ENCODE data around the gene RALGDS.

The RALGDS gene

DNA sequence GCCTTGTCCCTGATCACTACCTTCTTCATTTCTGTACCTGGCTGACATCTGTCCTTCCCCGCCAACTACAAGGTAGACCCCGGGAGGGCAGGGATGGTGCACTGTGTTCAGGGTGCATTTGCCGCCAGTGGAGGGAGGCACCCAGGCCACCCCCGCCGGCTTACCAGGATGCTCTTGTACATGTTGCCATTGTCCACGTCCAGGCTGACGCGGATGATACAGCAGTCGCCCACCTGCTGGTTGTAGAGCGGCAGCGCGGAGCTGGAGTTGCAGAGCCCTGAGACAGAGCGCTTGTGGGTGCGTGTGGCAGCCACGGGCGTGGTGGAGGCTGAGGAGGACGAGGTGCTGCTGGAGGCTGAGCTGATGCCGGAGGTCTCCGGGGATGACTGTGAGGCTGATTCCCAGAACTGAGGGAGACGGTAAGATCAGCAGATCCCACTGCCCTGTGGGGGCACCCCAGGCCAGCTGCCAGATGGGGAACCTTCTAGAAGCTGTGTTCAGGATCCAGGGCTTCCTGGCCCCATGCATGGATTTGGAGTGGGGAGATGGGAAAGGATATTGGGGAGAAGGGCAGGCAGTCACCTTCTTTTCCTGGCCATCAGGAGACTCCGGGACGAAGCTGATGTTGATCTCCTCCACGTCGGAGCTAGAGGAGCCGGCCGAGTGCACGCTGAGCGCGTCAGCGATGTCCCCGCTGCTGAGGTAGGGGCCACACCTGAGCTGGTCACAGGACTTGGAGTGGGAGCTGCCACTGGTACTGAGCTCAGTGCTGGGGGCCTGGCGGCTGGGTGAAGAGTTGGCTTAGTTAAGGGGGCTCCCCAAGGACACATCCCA, 19.5 kb downstream of the RALGDS start:
- ChIA-PET POLR2A (no interaction called here), CTCF (interaction anchor here (0.7 to 20.8 kb wide), 11 partner anchors 12 to 64 kb away, joined by 3 to 473 read pairs (median 7); partner anchors contain the start of gene CEL)
- DNase-seq (ENCODE audit: extremely low spot score): no peak
- TF ChIP-seq, protein P1, sequence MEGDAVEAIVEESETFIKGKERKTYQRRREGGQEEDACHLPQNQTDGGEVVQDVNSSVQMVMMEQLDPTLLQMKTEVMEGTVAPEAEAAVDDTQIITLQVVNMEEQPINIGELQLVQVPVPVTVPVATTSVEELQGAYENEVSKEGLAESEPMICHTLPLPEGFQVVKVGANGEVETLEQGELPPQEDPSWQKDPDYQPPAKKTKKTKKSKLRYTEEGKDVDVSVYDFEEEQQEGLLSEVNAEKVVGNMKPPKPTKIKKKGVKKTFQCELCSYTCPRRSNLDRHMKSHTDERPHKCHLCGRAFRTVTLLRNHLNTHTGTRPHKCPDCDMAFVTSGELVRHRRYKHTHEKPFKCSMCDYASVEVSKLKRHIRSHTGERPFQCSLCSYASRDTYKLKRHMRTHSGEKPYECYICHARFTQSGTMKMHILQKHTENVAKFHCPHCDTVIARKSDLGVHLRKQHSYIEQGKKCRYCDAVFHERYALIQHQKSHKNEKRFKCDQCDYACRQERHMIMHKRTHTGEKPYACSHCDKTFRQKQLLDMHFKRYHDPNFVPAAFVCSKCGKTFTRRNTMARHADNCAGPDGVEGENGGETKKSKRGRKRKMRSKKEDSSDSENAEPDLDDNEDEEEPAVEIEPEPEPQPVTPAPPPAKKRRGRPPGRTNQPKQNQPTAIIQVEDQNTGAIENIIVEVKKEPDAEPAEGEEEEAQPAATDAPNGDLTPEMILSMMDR (IDR thresholded peaks at IDR 0.05; ENCODE audit: control extremely low read depth, extremely low read depth, low read depth, missing control alignments): no peak

DNA sequence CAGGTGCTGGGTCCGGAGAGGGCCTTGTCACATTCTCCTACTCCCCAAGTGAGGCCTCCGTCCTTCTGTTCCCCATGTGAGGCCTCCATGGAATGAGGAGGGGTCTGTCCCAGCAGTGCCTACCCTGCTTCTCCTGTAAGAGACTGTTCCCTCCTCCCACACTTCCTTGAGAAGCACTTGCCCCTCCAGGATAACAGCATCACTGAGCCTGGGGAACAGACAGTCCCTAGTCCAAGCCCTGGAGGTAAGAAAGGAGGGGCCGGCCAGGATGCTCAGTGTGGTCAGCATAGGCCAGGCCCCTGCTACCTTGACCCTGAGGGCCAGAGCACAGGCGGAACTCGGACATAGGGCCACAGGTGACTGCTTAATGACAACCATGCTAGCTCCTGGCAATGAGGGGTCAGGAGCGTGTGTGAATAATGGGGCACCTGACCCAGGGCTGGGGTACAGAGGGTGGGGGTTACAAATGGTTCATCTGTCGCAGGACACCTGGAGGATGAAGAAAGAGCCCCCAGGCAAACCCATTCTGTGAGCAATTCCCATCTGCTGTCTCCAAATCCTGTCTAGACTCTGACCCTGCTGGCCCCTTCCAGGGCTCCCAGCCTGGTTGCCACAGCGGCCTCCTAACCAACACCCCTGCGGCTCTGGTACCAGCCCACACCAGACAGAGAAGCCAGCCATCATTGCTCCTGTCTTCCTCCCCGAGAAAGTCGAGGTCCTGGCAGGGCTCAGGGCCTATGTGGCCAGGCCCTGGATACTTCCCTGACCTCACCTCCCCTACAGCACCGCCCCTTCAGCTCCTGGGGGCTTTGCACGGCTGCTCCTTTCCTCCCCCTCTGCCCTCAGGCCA, 20.3 kb downstream of the RALGDS start:
- POLR2A ChIA-PET: no interaction called here
- CTCF ChIA-PET: interaction anchor here (1.5 to 20.8 kb wide), 6 partner anchors 11 to 60 kb away, joined by 3 to 473 read pairs (median 13); partner anchors contain the start of gene CEL

DNA sequence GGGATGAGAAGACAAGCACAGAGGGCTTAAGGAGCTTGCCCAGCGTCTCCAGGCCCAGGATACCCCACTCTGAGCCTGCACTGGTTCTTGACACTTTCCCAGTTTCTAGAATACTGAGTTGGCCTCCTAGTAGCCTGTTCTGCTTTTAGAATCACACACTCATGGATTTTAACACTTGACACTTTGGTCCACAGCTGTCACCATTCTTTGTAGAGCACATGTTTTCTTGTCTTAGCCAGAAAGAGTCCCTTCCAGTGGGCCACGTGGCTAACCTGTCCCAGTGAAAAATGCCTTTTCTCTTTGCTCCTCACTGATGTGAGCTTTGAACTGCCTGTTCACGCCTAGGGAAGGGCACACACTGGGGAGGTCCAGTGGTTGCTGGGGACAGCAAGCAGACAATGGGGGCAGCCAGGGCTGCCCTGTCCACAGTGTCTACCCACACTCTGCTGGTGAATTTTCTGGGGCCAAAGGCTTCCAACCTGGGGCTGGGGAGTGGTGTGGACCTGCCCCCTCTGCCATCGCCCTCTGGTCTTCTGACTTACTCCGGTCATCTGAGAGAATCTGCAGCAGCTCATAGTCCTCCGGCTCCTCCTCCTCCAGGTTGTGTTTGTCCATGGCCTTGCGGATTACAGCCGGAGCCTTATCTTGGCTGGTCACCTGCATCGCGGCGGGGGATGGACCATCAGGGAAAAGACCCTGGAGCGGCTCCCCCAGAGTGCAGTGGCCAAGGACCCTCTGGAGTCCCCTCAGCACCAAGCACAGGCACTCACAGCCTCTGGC, 21.1 kb downstream of the RALGDS start:
- TF ChIP-seq, protein P1 (IDR thresholded peaks at IDR 0.05; ENCODE audit: control extremely low read depth, extremely low read depth, low read depth, missing control alignments): no peak
- no peak for DNase-seq (ENCODE audit: extremely low spot score)
- ChIA-PET CTCF (interaction anchor here (1.5 to 4.2 kb wide), 5 partner anchors 10 to 59 kb away, joined by 3 to 56 read pairs (median 10); no protein-coding TSS in a partner anchor), POLR2A (no interaction called here)

More for the DNA sequence above, 20.3 kb downstream of the RALGDS start:
- DNase-seq (ENCODE audit: extremely low spot score): no peak
- TF ChIP-seq, protein P1 (IDR thresholded peaks at IDR 0.05; ENCODE audit: control extremely low read depth, extremely low read depth, low read depth, missing control alignments): no peak

DNA sequence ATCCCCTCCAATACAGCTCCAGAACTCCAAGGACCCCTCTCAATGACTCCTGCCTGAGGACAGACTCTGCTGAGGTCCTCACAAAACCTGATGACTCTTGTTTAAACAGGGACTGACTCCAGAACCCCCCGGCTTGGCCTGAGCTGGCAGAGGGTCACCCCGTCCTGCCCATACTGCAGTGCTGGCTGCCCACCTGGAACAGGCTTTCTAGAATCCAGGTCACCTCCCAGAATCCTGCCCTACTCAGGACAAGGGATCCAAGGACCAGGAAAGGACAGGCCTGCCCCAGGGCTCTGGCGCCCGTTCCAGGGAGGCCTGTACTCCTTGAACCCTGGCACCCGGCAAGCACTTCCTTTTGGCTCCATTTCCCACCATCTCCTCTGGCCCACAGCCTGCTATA, 22.2 kb downstream of the RALGDS start:
- POLR2A ChIA-PET: no interaction called here
- DNase-seq (ENCODE audit: extremely low spot score): no peak
- CTCF ChIA-PET: interaction anchor here (1.0 to 3.1 kb wide), 3 partner anchors 46 to 58 kb away, joined by 3 to 22 read pairs (median 10); no protein-coding TSS in a partner anchor
- TF ChIP-seq, protein P1 (IDR thresholded peaks at IDR 0.05; ENCODE audit: control extremely low read depth, extremely low read depth, low read depth, missing control alignments): no peak

DNA sequence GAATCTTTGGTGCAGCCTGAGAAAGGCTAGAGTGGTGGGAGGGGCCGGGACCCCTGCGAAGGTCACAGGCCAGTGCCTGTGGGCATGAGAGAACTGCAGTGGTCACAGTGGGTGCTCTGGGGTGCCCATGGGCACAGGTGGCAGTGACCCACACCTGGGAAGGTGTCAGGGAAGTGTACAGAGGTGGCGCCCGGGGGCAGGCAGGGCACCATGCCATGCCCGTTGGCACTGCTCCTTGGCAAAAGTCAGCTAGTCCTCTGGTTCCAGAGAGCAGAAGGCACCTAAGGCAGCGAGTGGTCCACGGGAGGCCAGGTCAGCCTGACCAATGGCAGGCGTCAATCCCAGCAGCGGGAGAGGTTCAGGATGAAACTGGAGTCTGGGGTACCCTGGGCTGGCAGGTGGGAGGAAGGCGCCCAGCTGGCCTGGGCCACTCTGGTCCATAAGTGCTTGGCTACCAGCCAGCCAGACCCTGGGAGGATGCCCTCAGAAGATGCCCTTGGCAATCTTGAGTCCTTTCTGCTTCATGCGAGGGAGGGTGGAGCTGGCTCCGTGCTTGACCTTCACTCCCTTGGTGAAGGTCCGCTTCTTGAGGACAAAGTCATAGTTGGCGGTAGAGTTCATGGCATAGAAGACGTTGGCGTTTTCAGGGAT, 22.8 kb downstream of the RALGDS start:
- ChIA-PET CTCF (interaction anchor here (1.0 to 3.1 kb wide), 3 partner anchors 46 to 58 kb away, joined by 3 to 22 read pairs (median 10); no protein-coding TSS in a partner anchor), POLR2A (no interaction called here)
- TF ChIP-seq, protein P1 (IDR thresholded peaks at IDR 0.05; ENCODE audit: control extremely low read depth, extremely low read depth, low read depth, missing control alignments): no peak
- DNase-seq (ENCODE audit: extremely low spot score): no peak
